DND-41 (cell line): ENCODE results near the gene FBXW7.

Source experiments
- ATAC-seq: fragments of 200-7000 bp; cut with Tn5 transposase; 3 replicates; pipeline ENCODE4 v1.9.1; 2021; ENCODE audit warnings: low read depth; ENCODE audit not compliant: insufficient read depth
- DNase-seq: peaks from one replicate; pipeline ENCODE4 v3.0.0-alpha.2; 2020
- H2AFZ ChIP-seq: 2 replicates; pipeline ENCODE4 v1.6.0; 2012; ENCODE audit warnings: low read depth, low read length
- H3K27ac ChIP-seq: 2 replicates; pipeline ENCODE4 v1.5.1; 2012; ENCODE audit warnings: low read length, inconsistent platforms
- H3K27me3 ChIP-seq: fragments of 200-600 bp; sonication (generic); 2 replicates; pipeline ENCODE4 v1.6.0; 2012; ENCODE audit warnings: low read length, mild to moderate bottlenecking, inconsistent platforms; ENCODE audit not compliant: insufficient read depth, poor library complexity
- H3K36me3 ChIP-seq: 2 replicates; pipeline ENCODE4 v1.5.1; 2012; ENCODE audit warnings: low read length, inconsistent platforms; ENCODE audit not compliant: insufficient read depth
- H3K4me1 ChIP-seq: 2 replicates; pipeline ENCODE4 v1.5.1; 2012; ENCODE audit warnings: mild to moderate bottlenecking, low read length; ENCODE audit not compliant: insufficient read depth
- H3K4me2 ChIP-seq: 2 replicates; pipeline ENCODE4 v1.6.0; 2012; ENCODE audit warnings: mild to moderate bottlenecking, moderate library complexity, low read length, inconsistent platforms; ENCODE audit not compliant: insufficient read depth
- H3K4me3 ChIP-seq, 2 experiments: fragments of 200-600 bp in 1 of 2; shearing (Covaris generic) in 1 of 2; 2 replicates each; pipeline ENCODE4 v1.5.1; 2012 to 2016; ENCODE audit warnings: inconsistent platforms in 2 of 2, low read length in 2 of 2, mild to moderate bottlenecking in 2 of 2, low read depth in 1 of 2, moderate library complexity in 1 of 2
- H3K79me2 ChIP-seq: 2 replicates; pipeline ENCODE4 v1.6.0; 2012; ENCODE audit warnings: low read length, inconsistent platforms; ENCODE audit not compliant: insufficient read depth
- H3K9ac ChIP-seq: 2 replicates; pipeline ENCODE4 v1.6.0; 2012; ENCODE audit warnings: low read depth, mild to moderate bottlenecking, inconsistent platforms, low read length, moderate library complexity
- H3K9me3 ChIP-seq: 2 replicates; pipeline ENCODE4 v1.5.1; 2012; ENCODE audit warnings: low read length, moderate library complexity, mild to moderate bottlenecking, inconsistent platforms; ENCODE audit not compliant: insufficient read depth, severe bottlenecking
- H4K20me1 ChIP-seq: 2 replicates; pipeline ENCODE4 v1.6.0; 2012; ENCODE audit warnings: low read length; ENCODE audit not compliant: insufficient read depth
- CTCF ChIP-seq: IDR thresholded peaks from 2 replicates; pipeline ENCODE4 v1.5.1; 2012; ENCODE audit warnings: borderline replicate concordance, low read length, moderate library complexity, mild to moderate bottlenecking; ENCODE audit not compliant: poor library complexity, severe bottlenecking; ENCODE audit errors: extremely low read depth
- EZH2 ChIP-seq: IDR thresholded peaks from 3 replicates; pipeline ENCODE4 v1.6.1; 2012; ENCODE audit warnings: borderline replicate concordance, low read depth, mild to moderate bottlenecking, moderate library complexity, low read length, inconsistent platforms; ENCODE audit not compliant: severe bottlenecking

FBXW7 gene

GRCh38 chr4:152524427-152524826, 11.5 kb downstream of the FBXW7 start:
- H3K79me2 ChIP-seq, result peaks cover 95% of the 10 kb centered on the region

GRCh38 chr4:152523731-152524130, 12.2 kb downstream of the FBXW7 start:
- ATAC-seq (no peak), DNase-seq (no peak)
- H2AFZ ChIP-seq, result no peak overlapping the region
- no peaks in the 10 kb centered on the region for H3K4me1 ChIP-seq
- H3K4me3 ChIP-seq, result no peak overlapping the region
- H3K27ac ChIP-seq, result no peak overlapping the region
- peaks cover 7% of the 10 kb centered on the region for H3K36me3 ChIP-seq
- H3K9ac ChIP-seq, result no peak overlapping the region
- H3K27me3 ChIP-seq, result no peaks in the 10 kb centered on the region
- TF ChIP-seq CTCF (no peak), EZH2 (no peak)
- H3K4me2 ChIP-seq, result no peak overlapping the region
- H3K79me2 ChIP-seq, result peaks cover 92% of the 10 kb centered on the region
- H3K9me3 ChIP-seq, result no peaks in the 10 kb centered on the region
- H4K20me1 ChIP-seq, result peaks cover 13% of the 10 kb centered on the region; the same call in 1 of the 2 replicates

More at GRCh38 chr4:152524427-152524826, 11.5 kb downstream of the FBXW7 start:
- no peak overlapping the region for H2AFZ ChIP-seq
- H3K4me1 ChIP-seq, result no peaks in the 10 kb centered on the region
- H3K9ac ChIP-seq, result no peak overlapping the region
- no peaks in the 10 kb centered on the region for H3K9me3 ChIP-seq
- no peak overlapping the region for H3K27ac ChIP-seq
- peaks cover 14% of the 10 kb centered on the region; the same call in 1 of the 2 replicates for H4K20me1 ChIP-seq
- no peak overlapping the region for H3K4me3 ChIP-seq
- H3K4me2 ChIP-seq, result no peak overlapping the region
- DNase-seq, result no peak
- no peak for ATAC-seq
- TF ChIP-seq EZH2 (no peak), CTCF (no peak)
- H3K27me3 ChIP-seq, result no peaks in the 10 kb centered on the region
- H3K36me3 ChIP-seq, result peaks cover 7% of the 10 kb centered on the region

- Histone ChIP-seq H3K4me3 (no peak overlapping the region), H2AFZ (no peak overlapping the region), H3K27ac (no peak overlapping the region), H3K36me3 (peaks cover 7% of the 10 kb centered on the region), H3K79me2 (peaks cover 85% of the 10 kb centered on the region), H3K9ac (no peak overlapping the region), H3K27me3 (no peaks in the 10 kb centered on the region), H3K4me1 (no peaks in the 10 kb centered on the region), H3K9me3 (no peaks in the 10 kb centered on the region), H4K20me1 (peaks cover 11% of the 10 kb centered on the region; the same call in 1 of the 2 replicates), H3K4me2 (no peak overlapping the region)
- DNase-seq (no peak), ATAC-seq (no peak)
- TF ChIP-seq CTCF (no peak), EZH2 (no peak)
These were observed 13.1 kb downstream of the FBXW7 start for GRCh38 chr4:152522754-152523153.

- no peak for TF ChIP-seq EZH2
- TF ChIP-seq CTCF, result no peak
- no peaks in the 10 kb centered on the region for H3K4me1 ChIP-seq
- peaks cover 11% of the 10 kb centered on the region; the same call in 1 of the 2 replicates for H4K20me1 ChIP-seq
- H3K4me2 ChIP-seq, result no peak overlapping the region
- no peak overlapping the region for H3K9ac ChIP-seq
- peaks cover 85% of the 10 kb centered on the region for H3K79me2 ChIP-seq
- ATAC-seq (no peak), DNase-seq (no peak)
- no peak overlapping the region for H2AFZ ChIP-seq
- H3K4me3 ChIP-seq, result no peak overlapping the region
- no peak overlapping the region for H3K27ac ChIP-seq
- H3K9me3 ChIP-seq, result no peaks in the 10 kb centered on the region
- peaks cover 7% of the 10 kb centered on the region for H3K36me3 ChIP-seq
- H3K27me3 ChIP-seq, result no peaks in the 10 kb centered on the region
These were observed 13.6 kb downstream of the FBXW7 start for GRCh38 chr4:152522245-152522644.
